ENCODE measurements around the gene MED15. TPM values are rescaled to one million over a fixed set of nuclear protein-coding genes. Genes with fewer than 3 reads are reported as not detected.

The MED15 gene
- total and polyA plus RNA-seq, 2 of the 8 experiments (the other 6 are each of a cell fraction or from before 2014, with no cell fraction given), result 28.3 to 57.1 TPM

DNA sequence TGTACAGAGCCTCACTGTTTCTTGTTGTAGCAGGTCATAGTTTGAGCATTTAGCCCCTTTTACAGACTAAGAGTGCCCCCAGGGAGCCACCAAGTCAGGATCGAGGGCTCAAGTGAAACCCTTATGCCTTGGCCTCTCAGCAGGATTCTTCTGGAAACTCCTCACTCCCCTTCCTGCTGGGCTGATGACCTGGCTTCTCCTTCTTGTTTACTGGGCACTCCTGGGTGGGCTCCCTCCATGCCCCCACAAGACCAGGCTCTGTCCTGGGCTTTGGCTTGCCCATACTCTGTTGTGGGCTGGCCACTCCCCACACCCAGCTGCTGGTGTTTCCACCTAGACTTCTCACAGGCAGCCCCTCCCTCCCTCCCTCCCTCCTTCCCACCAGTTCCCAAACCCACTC, 69.6 kb downstream of the MED15 start:
- H3K23ac ChIP-seq (ENCODE audit: insufficient read length), result no peak overlapping the region
- H4K91ac ChIP-seq (replicated peaks; ENCODE audit: insufficient read length, low read length), result no peak overlapping the region
- no peaks in the 10 kb centered on the region for H3K27me3 ChIP-seq (replicated peaks in 1 of 4; ENCODE audit: control insufficient read depth in 3 of 4, extremely low read depth in 1 of 4, insufficient read depth in 3 of 4, low read length in 3 of 4)
- H3K27ac ChIP-seq (ENCODE audit: low read depth, low read length), result no peak overlapping the region
- peaks cover 3 to 6% of the 10 kb centered on the region in 2 experiments for H4K20me1 ChIP-seq (replicated peaks in 1 of 2; ENCODE audit: control insufficient read depth in 1 of 2, insufficient read depth in 2 of 2, low read length in 2 of 2)
- no peak overlapping the region for H2AFZ ChIP-seq (ENCODE audit: low read length)
- H3K9ac ChIP-seq (replicated peaks in 1 of 4; ENCODE audit: extremely low read depth in 1 of 4, low read depth in 3 of 4, low read length in 3 of 4), result no peak overlapping the region
- H2BK120ac ChIP-seq (replicated peaks; ENCODE audit: low read depth, low read length), result no peak overlapping the region
- no peak overlapping the region for H2BK15ac ChIP-seq (ENCODE audit: low read length)
- FAIRE-seq (no peak), DNase-seq (ENCODE audit: low read depth in 1 of 2, low spot score in 2 of 2) (no peak)
- no peak overlapping the region for H3K4me2 ChIP-seq (ENCODE audit: insufficient read depth in 1 of 2, low read depth in 2 of 2, low read length in 2 of 2)
- no peak overlapping the region for H3K4ac ChIP-seq (replicated peaks; ENCODE audit: insufficient read length, low read depth, low read length)
- no peaks in the 10 kb centered on the region for H3K23me2 ChIP-seq (ENCODE audit: low read depth, low read length)
- no peak overlapping the region for H2BK12ac ChIP-seq (ENCODE audit: low read depth, low read length)
- H4K5ac ChIP-seq (ENCODE audit: insufficient read length, low read depth, low read length), result no peak overlapping the region
- H2BK20ac ChIP-seq (ENCODE audit: low read length), result no peak overlapping the region
- H4K8ac ChIP-seq (ENCODE audit: extremely low read depth, insufficient read depth, low read length), result no peak overlapping the region
- no peak overlapping the region for H2AK5ac ChIP-seq (ENCODE audit: low read depth, low read length)
- no peak overlapping the region; the same call in 1 of the 2 replicates for H2BK5ac ChIP-seq (ENCODE audit: low read depth, low read length)
- no peak overlapping the region for H3K4me3 ChIP-seq (ENCODE audit: extremely low read depth in 1 of 4, insufficient read depth in 2 of 4, low read depth in 3 of 4, low read length in 4 of 4)
- H3K36me3 ChIP-seq (ENCODE audit: control insufficient read depth in 2 of 4, insufficient read depth in 4 of 4, low read length in 3 of 4), result peaks cover 2 to 17% (median 12%) of the 10 kb centered on the region in 4 experiments
- H3K9me3 ChIP-seq (ENCODE audit: insufficient read depth in 2 of 2, low read depth in 1 of 2, low read length in 1 of 2), result no peaks in the 10 kb centered on the region
- ChIA-PET CTCF (ENCODE audit: partially characterized antibody) (interaction anchor here (1.2 to 26.7 kb wide), 2 partner anchors 10 to 29 kb away, joined by 3 to 366 read pairs; no protein-coding TSS in a partner anchor), POLR2A (ENCODE audit: partially characterized antibody) (interaction anchor here (1.0 kb wide), 1 partner anchor 12 kb away, joined by 3 read pairs; no protein-coding TSS in a partner anchor)
- H3K4me1 ChIP-seq (replicated peaks in 1 of 4; ENCODE audit: control insufficient read depth in 3 of 4, insufficient read depth in 4 of 4, low read length in 3 of 4), result no peaks in the 10 kb centered on the region
- H3K56ac ChIP-seq (replicated peaks; ENCODE audit: insufficient read length, low read depth, low read length), result no peak overlapping the region
- no peaks in the 10 kb centered on the region for H3K79me2 ChIP-seq (ENCODE audit: control insufficient read depth in 1 of 2, insufficient read depth in 2 of 2, low read length in 2 of 2)
- H3K18ac ChIP-seq (ENCODE audit: extremely low read depth, low read length), result no peak overlapping the region
- H3K14ac ChIP-seq (ENCODE audit: insufficient read length), result no peak overlapping the region
- H3K79me1 ChIP-seq (ENCODE audit: low read depth, low read length), result no peaks in the 10 kb centered on the region; the same call in 1 of the 2 replicates
- 88% methylated on average over 1 of the region's 1 CpG; no CpG with 5 or more reads in 1 of the 2 experiments for whole genome bisulfite sequencing, 2 experiments (ENCODE audit: extremely low coverage in 1 of 2, insufficient coverage in 1 of 2, insufficient read length in 1 of 2, insufficient replicate concordance in 2 of 2, low coverage in 1 of 2, low lambda C conversion rate in 2 of 2, missing lambda C conversion rate in 1 of 2)
- no peak for TF ChIP-seq CBX5 (IDR thresholded peaks at IDR 0.05; ENCODE audit: low read depth, low read length)

Measured in H1 (cell line).